Prostate gland (tissue), 2 donors: ENCODE data around the gene MAP3K15. TPM values are rescaled to one million over a fixed set of nuclear protein-coding genes. Genes with fewer than 3 reads are reported as not detected.
"Not testable (repeated sequence)": the region's sequence is repeated elsewhere in the genome, so short reads cannot be mapped to it uniquely, and the experiment has no call there.

Source experiments
- DNase-seq: peaks from one replicate; pipeline ENCODE4 v3.0.0-alpha.2; 2019; ENCODE audit warnings: low spot score
- H3K27ac ChIP-seq, 2 donors: fragments of 200-600 bp; sonication (generic); 2 replicates each; pipeline ENCODE4 v1.5.1; 2017 to 2019
- H3K27me3 ChIP-seq: fragments of 200-600 bp; sonication (generic); replicated peaks from 2 replicates; pipeline ENCODE4 v1.5.1; 2019; ENCODE audit not compliant: insufficient read depth
- H3K36me3 ChIP-seq, 2 donors: fragments of 200-600 bp; sonication (generic); 1 replicate in 1 of 2; 2 replicates in 1 of 2; pipeline versions ENCODE4 v1.5.1 to v1.8.1; 2017 to 2019
- H3K4me1 ChIP-seq: fragments of 200-600 bp; sonication (generic); replicated peaks from 2 replicates; pipeline ENCODE4 v1.5.1; 2019
- H3K4me3 ChIP-seq, 2 donors: fragments of 200-600 bp; sonication (generic); 2 replicates each; pipeline ENCODE4 v1.5.1; 2017 to 2019
- H3K9me3 ChIP-seq: fragments of 200-600 bp; sonication (generic); 2 replicates; pipeline ENCODE4 v1.5.1; 2017
- CTCF ChIP-seq, 4 experiments: fragments of 200-600 bp in 2 of 4; fragments of 450-650 bp in 2 of 4; sonication (generic) in 2 of 4; IDR thresholded peaks; 1 replicate in 3 of 4; 2 replicates in 1 of 4; pipeline ENCODE4 v1.5.1; 2016 to 2019; ENCODE audit warnings: antibody characterized with exemption in 4 of 4, mild to moderate bottlenecking in 2 of 4, moderate library complexity in 2 of 4
- POLR2A ChIP-seq: fragments of 450-650 bp; IDR thresholded peaks from one replicate; pipeline ENCODE4 v1.6.1; 2016; ENCODE audit warnings: antibody characterized with exemption, mild to moderate bottlenecking
- POLR2AphosphoS5 ChIP-seq: sonication (generic); formaldehyde crosslinking; IDR thresholded peaks from one replicate; pipeline ENCODE4 v1.6.1; 2017; ENCODE audit warnings: antibody characterized with exemption
- WGBS: methylation state at CpG from one replicate; pipeline ENCODE4 v1.1.5; 2018; 5-methylcytosine and 5-hydroxymethylcytosine counted together
- intact Hi-C: fragments of 100-400 bp; cut with DNase I; formaldehyde crosslinking; loops from one replicate; pipeline ENCODE4 v1.14.2; 2022
- total RNA-seq, 2 donors: library from RNA; depleted of rRNA; stranded (reverse); fragments of >200 nt; gene quantifications; one replicate each; pipeline ENCODE4 v1.1.0, GENCODE V29; 2016

MAP3K15 gene
- total RNA-seq, 2 donors from 2014 or later: 0.09 to 1.4 TPM

DNA sequence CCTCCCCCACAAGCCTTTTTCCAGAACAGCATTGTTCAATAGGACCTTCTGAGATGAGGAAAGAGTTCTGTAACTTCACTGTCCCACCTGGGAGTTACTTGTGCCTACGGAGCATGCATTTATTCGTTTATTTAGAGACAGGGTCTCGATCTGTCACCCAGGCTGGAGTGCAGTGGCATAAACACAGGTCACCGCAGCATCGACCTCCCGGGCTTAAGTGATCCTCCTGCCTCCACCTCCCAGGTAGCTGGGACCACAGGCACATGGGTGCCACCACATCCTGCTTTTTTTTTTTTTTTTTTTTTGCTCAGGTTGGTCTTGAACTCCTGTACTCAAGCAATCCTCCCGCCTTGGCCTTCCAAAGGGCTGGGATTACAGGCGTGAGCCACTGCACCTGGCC lies 2.9 kb downstream of the MAP3K15 start:
- no peaks in the 10 kb centered on the region for H3K36me3 ChIP-seq
- no peaks in the 10 kb centered on the region for H3K4me1 ChIP-seq
- no peak overlapping the region for H3K27ac ChIP-seq
- H3K9me3 ChIP-seq: no peaks in the 10 kb centered on the region
- 98% methylated on average over 6 of the region's 8 CpGs for WGBS
- no peak for DNase-seq
- no peak overlapping the region for H3K4me3 ChIP-seq
- intact Hi-C loops: no loop called here
- TF ChIP-seq POLR2AphosphoS5: no peak
- TF ChIP-seq CTCF (IDR thresholded peaks at IDR 0.05): no peak
- TF ChIP-seq POLR2A: no peak
- no peaks in the 10 kb centered on the region for H3K27me3 ChIP-seq

GRCh38 chrX:19511796-19512195 lies 3.5 kb downstream of the MAP3K15 start:
- H3K27ac ChIP-seq, H3K36me3 ChIP-seq, H3K9me3 ChIP-seq, H3K4me1 ChIP-seq, intact Hi-C loops, H3K27me3 ChIP-seq, H3K4me3 ChIP-seq, DNase-seq: not testable (repeated sequence)

- TF ChIP-seq POLR2A: no peak
- TF ChIP-seq CTCF (IDR thresholded peaks at IDR 0.05): no peak
- no peak for TF ChIP-seq POLR2AphosphoS5
- WGBS: 70% methylated on average over 7 of the region's 7 CpGs
- Histone ChIP-seq H3K36me3 (no peaks in the 10 kb centered on the region), H3K9me3 (no peaks in the 10 kb centered on the region), H3K4me1 (no peaks in the 10 kb centered on the region), H3K4me3 (no peak overlapping the region), H3K27ac (no peak overlapping the region), H3K27me3 (no peaks in the 10 kb centered on the region)
- DNase-seq: no peak
- intact Hi-C loops: no loop called here
Measured at GRCh38 chrX:19496711-19497110, 18.6 kb downstream of the MAP3K15 start.

DNA sequence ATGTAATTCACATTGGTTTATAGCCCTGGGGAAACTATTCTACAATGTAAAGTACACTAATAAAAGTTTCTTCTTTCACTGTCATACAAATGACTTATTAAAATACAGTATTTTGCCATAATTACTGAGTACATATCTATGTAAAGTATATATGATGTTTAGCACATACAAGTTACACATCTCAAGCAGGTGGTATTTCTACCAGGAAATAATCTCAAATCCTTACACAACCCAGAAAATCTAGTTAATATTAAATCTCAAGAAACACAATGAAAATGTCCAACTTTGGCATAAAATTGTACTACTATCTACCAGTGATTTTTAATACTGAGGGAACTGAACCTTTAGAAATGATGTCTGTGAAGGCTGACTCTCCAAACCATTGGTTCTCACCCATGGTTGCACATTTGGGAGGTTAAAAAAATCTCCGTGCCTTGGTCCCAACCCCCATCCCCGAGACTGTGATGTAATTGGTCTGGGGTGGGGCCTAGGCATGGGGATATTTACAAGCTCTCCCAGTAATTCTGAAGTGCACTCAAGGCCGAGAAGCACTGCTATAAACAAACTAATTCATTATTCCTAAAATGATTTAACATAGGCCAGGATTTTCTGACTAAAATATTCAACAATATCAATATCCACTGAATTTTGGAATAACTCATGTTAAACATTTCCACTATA lies 27.6 kb downstream of the MAP3K15 start:
- WGBS: 42% methylated on average over 3 of the region's 3 CpGs
- Histone ChIP-seq H3K4me3 (no peak overlapping the region), H3K36me3 (no peaks in the 10 kb centered on the region), H3K27me3 (no peaks in the 10 kb centered on the region), H3K27ac (no peak overlapping the region), H3K4me1 (no peaks in the 10 kb centered on the region), H3K9me3 (no peaks in the 10 kb centered on the region)
- intact Hi-C loops: no loop called here
- no peak for DNase-seq
- TF ChIP-seq CTCF (IDR thresholded peaks at IDR 0.05) (no peak), POLR2A (no peak), POLR2AphosphoS5 (no peak)

GRCh38 chrX:19479458-19479857 lies 35.9 kb downstream of the MAP3K15 start:
- Histone ChIP-seq H3K9me3 (no peaks in the 10 kb centered on the region), H3K27ac (no peak overlapping the region), H3K27me3 (no peaks in the 10 kb centered on the region), H3K36me3 (no peaks in the 10 kb centered on the region), H3K4me3 (no peak overlapping the region), H3K4me1 (no peaks in the 10 kb centered on the region)
- 100% methylated on average over 1 of the region's 1 CpG for WGBS
- TF ChIP-seq CTCF (IDR thresholded peaks at IDR 0.05): no peak
- TF ChIP-seq POLR2AphosphoS5: no peak
- TF ChIP-seq POLR2A: no peak
- intact Hi-C loops: no loop called here
- no peak for DNase-seq

DNA sequence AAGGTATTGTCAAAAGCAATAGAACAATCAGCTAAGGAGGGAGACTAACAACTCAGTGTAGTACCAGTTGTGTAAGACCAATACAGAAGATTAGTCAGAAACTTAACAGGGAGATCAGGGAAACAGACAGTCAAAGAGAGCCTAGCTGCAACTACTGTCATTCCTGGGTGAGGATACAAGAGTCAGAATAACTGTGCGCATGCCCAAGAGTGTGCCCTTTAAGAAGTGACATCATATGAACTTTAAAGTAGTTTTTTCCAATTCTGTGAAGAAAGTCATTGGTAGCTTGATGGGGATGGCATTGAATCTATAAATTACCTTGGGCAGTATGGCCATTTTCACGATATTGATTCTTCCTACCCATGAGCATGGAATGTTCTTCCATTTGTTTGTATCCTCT lies 46.9 kb downstream of the MAP3K15 start:
- DNase-seq, H3K4me1 ChIP-seq, H3K27me3 ChIP-seq, H3K27ac ChIP-seq, H3K36me3 ChIP-seq, H3K4me3 ChIP-seq, intact Hi-C loops, H3K9me3 ChIP-seq: not testable (repeated sequence)
- 96% methylated on average over 2 of the region's 2 CpGs for WGBS
